ENCODE results near the gene ROR2.

Gene ROR2

GRCh38 chr9:91750343-91750742, 199.7 kb downstream of the ROR2 start:
- TF ChIP-seq CTCF (IDR thresholded peaks at IDR 0.05) = no peak
- no peak overlapping the region for H3K4me3 ChIP-seq
- DNase-seq (ENCODE audit: low spot score) = no peak
- no peak overlapping the region for H3K27ac ChIP-seq

- no peak overlapping the region for H3K27ac ChIP-seq
- no peak for TF ChIP-seq CTCF (IDR thresholded peaks at IDR 0.05)
- DNase-seq (ENCODE audit: low spot score) = no peak
- no peak overlapping the region for H3K4me3 ChIP-seq
These were observed 203.1 kb downstream of the ROR2 start for GRCh38 chr9:91746904-91747303.

- H3K27ac ChIP-seq = no peak overlapping the region
- no peak for DNase-seq (ENCODE audit: low spot score)
- TF ChIP-seq CTCF (IDR thresholded peaks at IDR 0.05) = no peak
- no peak overlapping the region for H3K4me3 ChIP-seq
These were observed 203.7 kb downstream of the ROR2 start for GRCh38 chr9:91746357-91746756.

GRCh38 chr9:91744114-91744513, 205.9 kb downstream of the ROR2 start:
- TF ChIP-seq CTCF (IDR thresholded peaks at IDR 0.05) = no peak
- DNase-seq (ENCODE audit: low spot score) = no peak
- H3K4me3 ChIP-seq = no peak overlapping the region
- no peak overlapping the region for H3K27ac ChIP-seq

GRCh38 chr9:91741522-91741921, 208.5 kb downstream of the ROR2 start:
- Histone ChIP-seq H3K27ac (no peak overlapping the region), H3K4me3 (no peak overlapping the region)
- TF ChIP-seq CTCF (IDR thresholded peaks at IDR 0.05) = no peak
- DNase-seq (ENCODE audit: low spot score) = no peak

GRCh38 chr9:91740701-91741100, 209.3 kb downstream of the ROR2 start:
- no peak overlapping the region for H3K27ac ChIP-seq
- no peak overlapping the region for H3K4me3 ChIP-seq
- no peak for TF ChIP-seq CTCF (IDR thresholded peaks at IDR 0.05)
- DNase-seq (ENCODE audit: low spot score) = no peak

- no peak for TF ChIP-seq CTCF (IDR thresholded peaks at IDR 0.05)
- no peak overlapping the region for H3K27ac ChIP-seq
- DNase-seq (ENCODE audit: low spot score) = no peak
- H3K4me3 ChIP-seq = no peak overlapping the region
These were observed 213.0 kb downstream of the ROR2 start for GRCh38 chr9:91736898-91737601.

Data from coronary artery (tissue), 2 donors.